Neuronal stem cell (in vitro differentiated cells): ENCODE results near the gene SC5D.

Source experiments
- DNase-seq: peaks from one replicate; pipeline ENCODE4 v3.0.0-alpha.2; 2013; ENCODE audit warnings: low spot score
- H2AFZ ChIP-seq: one replicate; pipeline ENCODE4 v1.6.1; 2013; ENCODE audit warnings: mild to moderate bottlenecking, low read length, inconsistent platforms
- H2AK5ac ChIP-seq: 2 replicates; pipeline ENCODE4 v1.6.1; 2013; ENCODE audit warnings: low read depth, mild to moderate bottlenecking, inconsistent platforms, low read length, moderate library complexity, mixed read lengths
- H2BK120ac ChIP-seq: 2 replicates; pipeline ENCODE4 v1.6.1; 2013; ENCODE audit warnings: low read depth, mild to moderate bottlenecking, inconsistent platforms, low read length, moderate library complexity, mixed read lengths
- H2BK12ac ChIP-seq: one replicate; pipeline ENCODE4 v1.6.1; 2013; ENCODE audit warnings: low read length, inconsistent platforms
- H2BK15ac ChIP-seq: 2 replicates; pipeline ENCODE4 v1.6.1; 2013; ENCODE audit warnings: mild to moderate bottlenecking, low read length, inconsistent platforms, mixed read lengths
- H2BK5ac ChIP-seq: one replicate; pipeline ENCODE4 v1.6.1; 2013; ENCODE audit warnings: inconsistent platforms, mild to moderate bottlenecking, low read length, moderate library complexity
- H3K14ac ChIP-seq: one replicate; pipeline ENCODE4 v1.6.1; 2013; ENCODE audit warnings: low read length, inconsistent platforms
- H3K18ac ChIP-seq: 2 replicates; pipeline ENCODE4 v1.6.1; 2013; ENCODE audit warnings: low read length, inconsistent platforms
- H3K23ac ChIP-seq: 2 replicates; pipeline ENCODE4 v1.6.1; 2013; ENCODE audit warnings: low read depth, mild to moderate bottlenecking, mixed read lengths, low read length, inconsistent platforms; ENCODE audit not compliant: poor library complexity
- H3K27ac ChIP-seq: replicated peaks from 3 replicates; pipeline ENCODE4 v1.5.1; 2013; ENCODE audit warnings: low read length, inconsistent platforms
- H3K27me3 ChIP-seq, 3 experiments: 2 replicates each; pipeline ENCODE4 v1.6.1; 2013; ENCODE audit warnings: low read length in 3 of 3, mild to moderate bottlenecking in 2 of 3, inconsistent platforms in 1 of 3, low read depth in 1 of 3, mixed read lengths in 1 of 3, moderate library complexity in 1 of 3; ENCODE audit not compliant: control insufficient read depth in 3 of 3, insufficient read depth in 3 of 3
- H3K36me3 ChIP-seq, 2 donors: replicated peaks in 1 of 2; 2 replicates each; pipeline ENCODE4 v1.6.1; 2013; ENCODE audit warnings: low read length in 2 of 2; ENCODE audit not compliant: control insufficient read depth in 2 of 2, insufficient read depth in 2 of 2
- H3K4ac ChIP-seq: 2 replicates; pipeline ENCODE4 v1.6.1; 2013; ENCODE audit warnings: inconsistent platforms, mild to moderate bottlenecking, low read length, moderate library complexity
- H3K4me1 ChIP-seq, 2 donors: 1 replicate in 1 of 2; 2 replicates in 1 of 2; pipeline ENCODE4 v1.6.1; 2013; ENCODE audit warnings: low read length in 2 of 2, low read depth in 1 of 2; ENCODE audit not compliant: control insufficient read depth in 2 of 2, insufficient read depth in 1 of 2
- H3K4me2 ChIP-seq: one replicate; pipeline ENCODE4 v1.6.1; 2013; ENCODE audit warnings: mild to moderate bottlenecking, low read length, inconsistent platforms; ENCODE audit not compliant: insufficient read depth, poor library complexity, severe bottlenecking
- H3K4me3 ChIP-seq, 2 donors: 2 replicates each; pipeline ENCODE4 v1.5.1; 2013; ENCODE audit warnings: low read length in 2 of 2, mild to moderate bottlenecking in 2 of 2, inconsistent platforms in 1 of 2, moderate library complexity in 1 of 2
- H3K79me1 ChIP-seq: one replicate; pipeline ENCODE4 v1.6.1; 2013; ENCODE audit warnings: low read depth, mild to moderate bottlenecking, inconsistent platforms, low read length, moderate library complexity
- H3K9ac ChIP-seq: one replicate; pipeline ENCODE4 v1.6.1; 2013; ENCODE audit warnings: mild to moderate bottlenecking, low read depth, low read length, inconsistent platforms; ENCODE audit not compliant: poor library complexity
- H3K9me3 ChIP-seq, 2 donors: replicated peaks in 1 of 2; 2 replicates each; pipeline versions ENCODE3 to v1.6.1; 2013; ENCODE audit warnings: low read length in 2 of 2, mild to moderate bottlenecking in 2 of 2, inconsistent platforms in 1 of 2, low read depth in 1 of 2, mixed read lengths in 1 of 2, moderate library complexity in 1 of 2; ENCODE audit not compliant: control insufficient read depth in 2 of 2, insufficient read depth in 1 of 2
- H4K8ac ChIP-seq: one replicate; pipeline ENCODE4 v1.6.1; 2013; ENCODE audit warnings: low read depth, mild to moderate bottlenecking, inconsistent platforms, low read length, moderate library complexity
- H4K91ac ChIP-seq: one replicate; pipeline ENCODE4 v1.6.1; 2013; ENCODE audit warnings: low read length, low read depth, mild to moderate bottlenecking, inconsistent platforms; ENCODE audit not compliant: poor library complexity
- WGBS, 2 donors: extraction: QIAGEN DNeasy Blood & Tissue Kit; methylation state at CpG; one replicate each; pipeline ENCODE4 v1.1.7; 2013; ENCODE audit warnings: missing lambda C conversion rate in 2 of 2, mixed read lengths in 1 of 2; ENCODE audit not compliant: insufficient read length in 2 of 2, insufficient replicate concordance in 1 of 2; ENCODE audit errors: extremely low coverage in 2 of 2; 5-methylcytosine and 5-hydroxymethylcytosine counted together

The SC5D gene

DNA sequence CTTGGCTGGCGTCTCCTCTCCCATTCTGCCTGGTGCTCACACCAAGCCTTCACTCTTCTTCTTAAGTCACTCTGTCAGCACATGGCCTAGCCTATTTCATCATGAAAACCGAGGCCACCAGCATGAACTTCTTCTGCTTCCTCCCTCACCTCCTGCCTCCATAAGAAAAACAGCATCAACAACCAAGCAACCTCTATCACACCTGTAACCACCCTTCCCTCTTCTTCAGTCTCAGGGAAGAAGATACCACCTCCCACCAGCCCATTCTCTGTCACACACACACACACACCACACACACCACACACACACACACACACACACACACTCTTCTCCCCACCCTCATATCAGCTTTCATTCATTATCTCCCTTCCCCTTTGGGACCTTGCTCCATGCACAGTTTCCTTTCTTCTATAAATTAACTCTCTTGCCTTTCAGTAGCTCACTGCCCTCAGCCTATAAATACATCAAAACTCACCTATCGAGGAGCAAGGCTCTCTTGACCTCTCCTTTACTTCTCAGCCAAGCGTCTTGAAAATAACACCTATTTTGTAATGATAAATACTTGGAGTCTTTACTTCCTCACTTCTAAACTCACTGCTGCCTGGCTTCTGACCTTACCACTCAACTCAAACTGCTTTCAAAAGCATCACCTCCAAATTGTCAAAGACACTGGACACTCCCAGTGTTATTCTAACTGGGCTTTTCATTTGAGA, 36.6 kb downstream of the SC5D start:
- Histone ChIP-seq H3K14ac (no peak overlapping the region), H3K79me1 (no peaks in the 10 kb centered on the region), H4K8ac (no peak overlapping the region), H3K36me3 (no peaks in the 10 kb centered on the region), H2AFZ (no peak overlapping the region), H2AK5ac (no peak overlapping the region), H3K18ac (no peak overlapping the region), H2BK120ac (no peak overlapping the region), H3K23ac (no peak overlapping the region), H3K27ac (no peak overlapping the region), H3K9me3 (peaks cover 0 to 4% of the 10 kb centered on the region in 2 donors), H3K4ac (no peak overlapping the region), H4K91ac (no peak overlapping the region), H2BK15ac (no peak overlapping the region), H2BK5ac (no peak overlapping the region), H3K4me1 (peaks cover 0 to 2% of the 10 kb centered on the region in 2 donors), H3K27me3 (no peaks in the 10 kb centered on the region), H3K9ac (no peak overlapping the region), H3K4me2 (no peak overlapping the region), H3K4me3 (no peak overlapping the region), H2BK12ac (no peak overlapping the region)
- WGBS, 2 donors: no CpG with 5 or more reads among the region's 4 CpGs
- no peak for DNase-seq

- Histone ChIP-seq H3K9me3 (peaks cover 0 to 4% of the 10 kb centered on the region in 2 donors), H2AK5ac (no peak overlapping the region), H3K27me3 (no peaks in the 10 kb centered on the region), H3K9ac (no peak overlapping the region), H3K4ac (no peak overlapping the region), H4K8ac (no peak overlapping the region), H3K4me3 (no peak overlapping the region), H2BK12ac (no peak overlapping the region), H4K91ac (no peak overlapping the region), H2BK120ac (no peak overlapping the region), H3K4me1 (peaks cover 0 to 2% of the 10 kb centered on the region in 2 donors), H2BK5ac (no peak overlapping the region), H3K36me3 (no peaks in the 10 kb centered on the region), H2AFZ (no peak overlapping the region), H3K18ac (no peak overlapping the region), H3K27ac (no peak overlapping the region), H3K4me2 (no peak overlapping the region), H2BK15ac (no peak overlapping the region), H3K79me1 (no peaks in the 10 kb centered on the region), H3K23ac (no peak overlapping the region), H3K14ac (no peak overlapping the region)
- DNase-seq: no peak
- WGBS, 2 donors: no CpG with 5 or more reads among the region's 3 CpGs
Observed at GRCh38 chr11:121329781-121330395, 37.3 kb downstream of the SC5D start.

GRCh38 chr11:121330614-121331435, 38.3 kb downstream of the SC5D start:
- H4K8ac ChIP-seq: no peak overlapping the region
- no peak overlapping the region for H3K9ac ChIP-seq
- H3K14ac ChIP-seq: no peak overlapping the region
- peaks cover 0 to 4% of the 10 kb centered on the region in 2 donors for H3K9me3 ChIP-seq
- no peaks in the 10 kb centered on the region for H3K27me3 ChIP-seq
- H3K23ac ChIP-seq: no peak overlapping the region
- no peak overlapping the region for H2BK12ac ChIP-seq
- WGBS, 2 donors: no CpG with 5 or more reads among the region's 19 CpGs
- no peak overlapping the region for H3K27ac ChIP-seq
- peaks cover 0 to 2% of the 10 kb centered on the region in 2 donors for H3K4me1 ChIP-seq
- H4K91ac ChIP-seq: no peak overlapping the region
- no peak for DNase-seq
- no peak overlapping the region for H2AFZ ChIP-seq
- H2BK120ac ChIP-seq: no peak overlapping the region
- H3K4me3 ChIP-seq: no peak overlapping the region
- H3K79me1 ChIP-seq: no peaks in the 10 kb centered on the region
- no peak overlapping the region for H3K4me2 ChIP-seq
- H2AK5ac ChIP-seq: no peak overlapping the region
- H2BK5ac ChIP-seq: no peak overlapping the region
- H3K36me3 ChIP-seq: no peaks in the 10 kb centered on the region
- no peak overlapping the region for H2BK15ac ChIP-seq
- H3K18ac ChIP-seq: peak overlapping the region; percentile 23
- H3K4ac ChIP-seq: no peak overlapping the region
